Fibroblast of lung (primary cell): ENCODE data around the gene BORA. TPM values are rescaled to one million over a fixed set of nuclear protein-coding genes. Genes with fewer than 3 reads are reported as not detected.

Source experiments
- DNase-seq, 2 donors: peaks; one replicate each; pipeline versions ENCODE4 v3.0.0 to v3.0.0-alpha.2; 2010; ENCODE audit warnings: low read depth in 2 of 2
- H2AFZ ChIP-seq: 2 replicates; pipeline ENCODE4 v1.5.1; 2012; ENCODE audit warnings: low read length, control low read depth, inconsistent platforms
- H3K27ac ChIP-seq: 2 replicates; pipeline ENCODE4 v1.5.1; 2011; ENCODE audit warnings: low read length, control low read depth; ENCODE audit not compliant: insufficient read depth
- H3K27me3 ChIP-seq: 2 replicates; pipeline ENCODE4 v1.5.1; 2011; ENCODE audit warnings: mild to moderate bottlenecking, low read length; ENCODE audit not compliant: control insufficient read depth, insufficient read depth
- H3K36me3 ChIP-seq: 2 replicates; pipeline ENCODE4 v1.5.1; 2011; ENCODE audit warnings: low read length; ENCODE audit not compliant: control insufficient read depth, insufficient read depth
- H3K4me1 ChIP-seq: 2 replicates; pipeline ENCODE4 v1.5.1; 2011; ENCODE audit warnings: low read length; ENCODE audit not compliant: control insufficient read depth, insufficient read depth; ENCODE audit errors: extremely low read depth
- H3K4me2 ChIP-seq: 2 replicates; pipeline ENCODE4 v1.5.1; 2011; ENCODE audit warnings: low read length, control low read depth; ENCODE audit not compliant: insufficient read depth; ENCODE audit errors: extremely low read depth
- H3K4me3 ChIP-seq, 4 experiments: fragments of 200-600 bp in 1 of 4; sonication (generic) in 1 of 4; replicated peaks in 1 of 4; 2 replicates each; pipeline ENCODE4 v1.5.1; 2011 to 2016; ENCODE audit warnings: low read length in 4 of 4, low read depth in 3 of 4, mild to moderate bottlenecking in 3 of 4, control low read depth in 2 of 4, inconsistent platforms in 1 of 4, mixed read lengths in 1 of 4; ENCODE audit not compliant: insufficient read depth in 1 of 4; ENCODE audit errors: control extremely low read depth in 1 of 4
- H3K79me2 ChIP-seq: 2 replicates; pipeline ENCODE4 v1.5.1; 2012; ENCODE audit warnings: mild to moderate bottlenecking, low read length, inconsistent platforms; ENCODE audit not compliant: control insufficient read depth, insufficient read depth
- H3K9ac ChIP-seq: 2 replicates; pipeline ENCODE4 v1.5.1; 2011; ENCODE audit warnings: mild to moderate bottlenecking, low read length, control low read depth; ENCODE audit not compliant: insufficient read depth
- H3K9me3 ChIP-seq: 2 replicates; pipeline ENCODE4 v1.5.1; 2012; ENCODE audit warnings: low read depth, low read length; ENCODE audit not compliant: control insufficient read depth, insufficient read depth
- H4K20me1 ChIP-seq: 2 replicates; pipeline ENCODE4 v1.5.1; 2011; ENCODE audit warnings: low read length; ENCODE audit not compliant: control insufficient read depth, insufficient read depth; ENCODE audit errors: extremely low read depth
- CTCF ChIP-seq, 2 donors: IDR thresholded peaks in 1 of 2; conservative IDR thresholded peaks in 1 of 2; 1 replicate in 1 of 2; 2 replicates in 1 of 2; pipeline ENCODE4 v1.5.1; 2011 to 2012; ENCODE audit warnings: low read length in 2 of 2, control low read depth in 1 of 2, inconsistent platforms in 1 of 2, low read depth in 1 of 2, mild to moderate bottlenecking in 1 of 2
- EZH2 ChIP-seq: IDR thresholded peaks from 2 replicates; pipeline ENCODE4 v1.5.1; 2012; ENCODE audit warnings: low read length, control low read depth, mild to moderate bottlenecking; ENCODE audit errors: missing control alignments
- polyA plus RNA-seq, 2 donors: library from polyadenylated mRNA; depleted of rRNA in 1 of 2; stranded (reverse) in 1 of 2; unstranded in 1 of 2; fragments of >200 nt; gene quantifications; 2 replicates each; pipeline ENCODE4 v1.2.1, GENCODE V29; 2011 to 2012; ENCODE audit warnings: missing spikeins in 1 of 2
- total RNA-seq: library from RNA; depleted of rRNA; stranded (reverse); fragments of >200 nt; gene quantifications from 2 replicates; pipeline ENCODE4 v1.2.1, GENCODE V29; 2014

The BORA gene
- total and polyA plus RNA-seq, 2 donors (not counting 1 experiment from before 2014, with no cell fraction given), result 2.0 to 4.8 TPM

GRCh38 chr13:72792640-72793039 is 64.9 kb downstream of the BORA start:
- TF ChIP-seq CTCF (conservative IDR thresholded peaks at IDR 0.05 in 1 of 2, IDR thresholded peaks at IDR 0.05 in 1 of 2; ENCODE audit: low read depth in 1 of 2, low read length in 2 of 2), result no peak
- no peak for TF ChIP-seq EZH2
- H3K9me3 ChIP-seq, result no peaks in the 10 kb centered on the region
- H2AFZ ChIP-seq, result no peak overlapping the region
- H3K27me3 ChIP-seq, result no peaks in the 10 kb centered on the region
- peaks cover 2% of the 10 kb centered on the region for H3K36me3 ChIP-seq
- H3K9ac ChIP-seq, result no peak overlapping the region
- no peak overlapping the region for H3K27ac ChIP-seq
- no peak overlapping the region for H3K4me3 ChIP-seq
- H3K4me2 ChIP-seq, result no peak overlapping the region
- H3K4me1 ChIP-seq, result no peaks in the 10 kb centered on the region
- no peaks in the 10 kb centered on the region for H3K79me2 ChIP-seq
- no peaks in the 10 kb centered on the region for H4K20me1 ChIP-seq
- DNase-seq, result no peak

GRCh38 chr13:72798817-72799216 is 71.1 kb downstream of the BORA start:
- no peaks in the 10 kb centered on the region for H3K9me3 ChIP-seq
- H3K4me1 ChIP-seq, result no peaks in the 10 kb centered on the region
- TF ChIP-seq CTCF (conservative IDR thresholded peaks at IDR 0.05 in 1 of 2, IDR thresholded peaks at IDR 0.05 in 1 of 2; ENCODE audit: low read depth in 1 of 2, low read length in 2 of 2), result no peak
- TF ChIP-seq EZH2, result no peak
- DNase-seq, result no peak
- no peak overlapping the region for H3K9ac ChIP-seq
- H3K79me2 ChIP-seq, result no peaks in the 10 kb centered on the region
- no peak overlapping the region for H3K4me3 ChIP-seq
- no peak overlapping the region for H3K4me2 ChIP-seq
- H3K27ac ChIP-seq, result no peak overlapping the region
- no peaks in the 10 kb centered on the region for H3K27me3 ChIP-seq
- no peaks in the 10 kb centered on the region for H3K36me3 ChIP-seq
- H4K20me1 ChIP-seq, result no peaks in the 10 kb centered on the region
- H2AFZ ChIP-seq, result no peak overlapping the region

DNA sequence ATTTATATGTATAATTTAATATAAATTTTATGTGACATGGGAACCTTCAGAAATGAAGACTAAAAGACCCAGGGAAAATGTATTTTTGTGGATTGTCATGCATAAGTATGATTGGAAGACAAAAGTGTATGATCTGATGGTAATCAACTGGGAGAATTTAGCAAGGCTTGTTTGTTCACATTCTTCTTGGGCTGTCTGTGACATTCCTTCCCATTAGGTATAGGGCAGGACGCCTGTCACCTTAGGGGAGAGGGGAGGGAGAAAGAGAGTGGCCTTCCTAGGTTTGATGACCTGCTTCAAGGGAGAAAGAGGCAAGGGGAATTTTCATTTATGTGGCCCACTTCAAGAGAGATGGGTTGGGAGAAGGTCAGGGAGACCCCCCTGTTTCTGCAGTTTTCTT is 76.6 kb downstream of the BORA start:
- no peak overlapping the region for H3K4me2 ChIP-seq
- no peak overlapping the region for H3K4me3 ChIP-seq
- no peaks in the 10 kb centered on the region for H3K9me3 ChIP-seq
- DNase-seq, result no peak
- H2AFZ ChIP-seq, result no peak overlapping the region
- TF ChIP-seq CTCF (conservative IDR thresholded peaks at IDR 0.05 in 1 of 2, IDR thresholded peaks at IDR 0.05 in 1 of 2; ENCODE audit: low read depth in 1 of 2, low read length in 2 of 2) (no peak), EZH2 (no peak)
- H3K27me3 ChIP-seq, result no peaks in the 10 kb centered on the region
- no peak overlapping the region for H3K9ac ChIP-seq
- no peaks in the 10 kb centered on the region for H3K36me3 ChIP-seq
- H3K79me2 ChIP-seq, result no peaks in the 10 kb centered on the region
- no peak overlapping the region for H3K27ac ChIP-seq
- H3K4me1 ChIP-seq, result no peaks in the 10 kb centered on the region
- H4K20me1 ChIP-seq, result no peaks in the 10 kb centered on the region

Other genes starting within 250 kb of the BORA start
- gene MZT1, start 294 bp upstream of the BORA start, total RNA-seq, result 6.4 and 12.9 TPM in 2 replicates
- gene MZT1, start 294 bp upstream of the BORA start, polyA plus RNA-seq, result 10.8 and 15.9 TPM in 2 replicates
- gene DIS3, start 54.0 kb downstream of the BORA start, total RNA-seq, result 27.0 and 31.9 TPM in 2 replicates
- 34.6 and 41.4 TPM in 2 replicates for gene DIS3, start 54.0 kb downstream of the BORA start, polyA plus RNA-seq
- 25.1 and 32.6 TPM in 2 replicates for gene PIBF1, start 54.2 kb downstream of the BORA start, total RNA-seq
- gene PIBF1, start 54.2 kb downstream of the BORA start, polyA plus RNA-seq, result 8.7 and 9.6 TPM in 2 replicates